ENCODE measurements around the gene RMI1. TPM values are rescaled to one million over a fixed set of nuclear protein-coding genes. Genes with fewer than 3 reads are reported as not detected.

The RMI1 gene
- total RNA-seq, 1 donor from 2014 or later = 6.3 TPM

DNA sequence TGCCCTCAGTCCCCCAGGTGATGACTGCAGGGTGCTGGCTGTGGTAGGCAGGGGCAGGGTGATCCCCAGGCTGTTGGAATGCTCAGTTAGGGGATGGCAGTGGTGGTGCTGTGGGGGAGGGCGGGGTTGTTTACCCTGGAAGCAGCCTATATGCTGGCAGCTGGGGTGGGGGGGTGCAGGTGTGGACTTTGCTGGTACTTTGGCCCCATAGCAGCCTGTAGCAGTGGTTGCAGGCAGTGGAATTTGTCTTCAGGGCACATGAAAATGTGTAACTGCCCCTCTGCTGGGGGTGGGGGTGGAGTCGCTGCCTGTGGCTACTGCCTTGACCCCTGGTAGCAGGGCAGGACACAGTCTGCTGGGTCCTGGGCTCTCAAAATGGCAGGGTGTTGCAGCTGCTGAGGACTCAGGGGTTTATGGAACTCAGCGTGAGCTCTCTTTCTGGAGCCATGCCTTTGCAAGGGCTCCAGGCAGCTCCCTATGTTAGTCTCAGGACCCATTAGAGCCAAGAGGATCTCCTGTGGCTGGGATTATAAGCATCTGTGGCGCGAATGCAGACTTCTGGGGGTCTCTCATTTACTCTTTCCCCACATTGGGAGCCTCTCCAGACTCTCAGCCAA is 65.0 kb downstream of the RMI1 start:
- H3K36me3 ChIP-seq (ENCODE audit: insufficient read depth, low read length) = no peaks in the 10 kb centered on the region
- peaks cover 20% of the 10 kb centered on the region for H3K9me3 Mint-ChIP-seq (ENCODE audit: unreplicated experiment)
- no peak for FAIRE-seq

More for the DNA sequence above, 65.0 kb downstream of the RMI1 start:
- DNase-seq (ENCODE audit: low read depth) = no peak
- Mint-ChIP-seq H3K4me1 (ENCODE audit: low read depth, unreplicated experiment) (no peaks in the 10 kb centered on the region), H3K36me3 (ENCODE audit: low read depth, unreplicated experiment) (no peaks in the 10 kb centered on the region), H3K4me3 (ENCODE audit: unreplicated experiment) (no peak overlapping the region), H3K27me3 (ENCODE audit: low read depth, unreplicated experiment) (no peaks in the 10 kb centered on the region), H3K27ac (ENCODE audit: unreplicated experiment) (no peak overlapping the region)
- no peak overlapping the region for H3K4me3 ChIP-seq (ENCODE audit: insufficient read depth, low read depth, low read length)
- no peaks in the 10 kb centered on the region for H3K79me2 ChIP-seq (ENCODE audit: insufficient read depth, low read length)
- no peak overlapping the region for H3K4me2 ChIP-seq (ENCODE audit: low read length)
- H3K4me1 ChIP-seq (ENCODE audit: insufficient read depth, low read length) = no peaks in the 10 kb centered on the region
- H3K27me3 ChIP-seq (ENCODE audit: insufficient read depth, low read length) = peaks cover 3% of the 10 kb centered on the region
- no peak overlapping the region for H2AFZ ChIP-seq (ENCODE audit: low read depth, low read length)
- no peak overlapping the region for H3K27ac ChIP-seq (ENCODE audit: low read depth, low read length)
- no peak for TF ChIP-seq EZH2 (IDR thresholded peaks at IDR 0.05; ENCODE audit: insufficient read depth, low read length)
- TF ChIP-seq, protein P1, sequence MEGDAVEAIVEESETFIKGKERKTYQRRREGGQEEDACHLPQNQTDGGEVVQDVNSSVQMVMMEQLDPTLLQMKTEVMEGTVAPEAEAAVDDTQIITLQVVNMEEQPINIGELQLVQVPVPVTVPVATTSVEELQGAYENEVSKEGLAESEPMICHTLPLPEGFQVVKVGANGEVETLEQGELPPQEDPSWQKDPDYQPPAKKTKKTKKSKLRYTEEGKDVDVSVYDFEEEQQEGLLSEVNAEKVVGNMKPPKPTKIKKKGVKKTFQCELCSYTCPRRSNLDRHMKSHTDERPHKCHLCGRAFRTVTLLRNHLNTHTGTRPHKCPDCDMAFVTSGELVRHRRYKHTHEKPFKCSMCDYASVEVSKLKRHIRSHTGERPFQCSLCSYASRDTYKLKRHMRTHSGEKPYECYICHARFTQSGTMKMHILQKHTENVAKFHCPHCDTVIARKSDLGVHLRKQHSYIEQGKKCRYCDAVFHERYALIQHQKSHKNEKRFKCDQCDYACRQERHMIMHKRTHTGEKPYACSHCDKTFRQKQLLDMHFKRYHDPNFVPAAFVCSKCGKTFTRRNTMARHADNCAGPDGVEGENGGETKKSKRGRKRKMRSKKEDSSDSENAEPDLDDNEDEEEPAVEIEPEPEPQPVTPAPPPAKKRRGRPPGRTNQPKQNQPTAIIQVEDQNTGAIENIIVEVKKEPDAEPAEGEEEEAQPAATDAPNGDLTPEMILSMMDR (IDR thresholded peaks at IDR 0.05; ENCODE audit: insufficient read depth, low read depth, low read length) = no peak
- H4K20me1 ChIP-seq (ENCODE audit: insufficient read depth, low read length) = no peaks in the 10 kb centered on the region
- no peak overlapping the region for H3K9ac ChIP-seq (ENCODE audit: low read length)
- H3K9me3 ChIP-seq (ENCODE audit: insufficient read depth, low read depth, low read length) = no peaks in the 10 kb centered on the region

Small RNAs within 50 kb of the gene (microRNA-seq; reads per million reads assigned to microRNA genes)
- gene MIR7-1 = 76.4 reads per million, percentile 64 among the genes with 10 or more reads in this experiment

Other genes starting within 250 kb of the RMI1 start
- gene GKAP1, start 163.0 kb upstream of the RMI1 start, total RNA-seq = 1.2 and 1.7 TPM in 2 replicates
- 2.2 and 3.0 TPM in 2 replicates for gene KIF27, start 59.4 kb upstream of the RMI1 start, total RNA-seq
- 488 and 511 TPM in 2 replicates for gene HNRNPK, start 590 bp upstream of the RMI1 start, total RNA-seq

All from astrocyte (in vitro differentiated cells and primary cell).